Pancreas (tissue), 10 donors: ENCODE data around the gene NAV2. TPM values are rescaled to one million over a fixed set of nuclear protein-coding genes. Genes with fewer than 3 reads are reported as not detected.

ENCODE experiments used
- ATAC-seq, 4 donors: fragments of 200-7000 bp; cut with Tn5 transposase; one replicate each; pipeline versions ENCODE4 v1.8.0 to v1.9.1; 2020; ENCODE audit warnings: mild to moderate bottlenecking in 4 of 4, moderate library complexity in 4 of 4
- DNase-seq, 6 donors: peaks; one replicate each; pipeline ENCODE4 v3.0.0-alpha.2; 2020
- FAIRE-seq: peaks from 2 replicates; lab custom pipeline; 2012; peaks lifted over from hg19 to GRCh38; lab: Jason Lieb, UNC
- H3K27ac ChIP-seq, 4 donors: fragments of 200-600 bp; sonication (generic); 1 replicate in 3 of 4; 2 replicates in 1 of 4; pipeline versions ENCODE4 v1.5.0 to v1.8.0; 2020
- H3K27me3 ChIP-seq, 4 donors: fragments of 200-600 bp; one replicate each; pipeline ENCODE4 v1.8.0; 2021
- H3K36me3 ChIP-seq, 3 donors: fragments of 200-600 bp; sonication (generic) in 1 of 3; one replicate each; pipeline versions ENCODE4 v1.5.0 to v1.8.0; 2020 to 2021
- H3K4me1 ChIP-seq, 3 donors: fragments of 200-600 bp; one replicate each; pipeline ENCODE4 v1.8.0; 2021
- H3K4me3 ChIP-seq, 4 donors: fragments of 200-600 bp; sonication (generic) in 2 of 4; one replicate each; pipeline versions ENCODE4 v1.5.0 to v1.8.0; 2020 to 2021
- H3K9me3 ChIP-seq, 4 donors: fragments of 200-600 bp; one replicate each; pipeline ENCODE4 v1.8.0; 2021
- WGBS, 2 donors: extraction: QIAGEN DNeasy Blood & Tissue Kit; methylation state at CpG; one replicate each; pipeline ENCODE4 v1.1.7; 2013; 5-methylcytosine and 5-hydroxymethylcytosine counted together
- intact Hi-C, 3 donors: fragments of 100-400 bp; cut with DNase I; formaldehyde crosslinking; loops; one replicate each; pipeline versions ENCODE4 v1.11.1 to v1.14.2; 2022
- polyA plus RNA-seq, 2 donors: library from polyadenylated mRNA; stranded (reverse); fragments of 200-250 nt; gene quantifications; one replicate each; pipeline ENCODE4 v1.2.3, GENCODE V29; 2013
- total RNA-seq, 6 donors: library from RNA; stranded (reverse); fragmentation: NEBNext Ultra II Directional in 4 of 6; extraction: Animal tissue kit (Norgen Biotek cat#: 25700) in 4 of 6; gene quantifications; one replicate each; pipeline versions ENCODE4 v1.2.1 to v1.2.4, GENCODE V29; 2021 to 2023
- TF ChIP-seq, protein P1 (sequence below), 4 donors: fragments of 200-600 bp; sonication (generic) in 3 of 4; IDR thresholded peaks; one replicate each; pipeline versions ENCODE4 v1.5.0 to v1.8.0; 2021; ENCODE audit warnings: antibody characterized with exemption in 4 of 4
- donor health status: healthy with polysubstance abuse.
- donor health status: DM: no; HTN: no; CAD: no; lungs with moderate emphysema.
- donor health status: DM: no; HTN: no; CAD: no.
- donor health status: control.
- donor health status: control.
- donor health status: Bipolar disorder and iron deficiency.
- donor health status: DM: yes; HTN: yes; CAD: no.
- donor health status: DM: no; HTN: no; CAD: no.
- donor health status: DM: no; HTN: no; CAD: no.
- donor health status: DM: yes; HTN: yes; CAD: no.

Gene NAV2
- total and polyA plus RNA-seq, 8 donors: 5.8 to 26.9 (median 16.3) TPM

DNA sequence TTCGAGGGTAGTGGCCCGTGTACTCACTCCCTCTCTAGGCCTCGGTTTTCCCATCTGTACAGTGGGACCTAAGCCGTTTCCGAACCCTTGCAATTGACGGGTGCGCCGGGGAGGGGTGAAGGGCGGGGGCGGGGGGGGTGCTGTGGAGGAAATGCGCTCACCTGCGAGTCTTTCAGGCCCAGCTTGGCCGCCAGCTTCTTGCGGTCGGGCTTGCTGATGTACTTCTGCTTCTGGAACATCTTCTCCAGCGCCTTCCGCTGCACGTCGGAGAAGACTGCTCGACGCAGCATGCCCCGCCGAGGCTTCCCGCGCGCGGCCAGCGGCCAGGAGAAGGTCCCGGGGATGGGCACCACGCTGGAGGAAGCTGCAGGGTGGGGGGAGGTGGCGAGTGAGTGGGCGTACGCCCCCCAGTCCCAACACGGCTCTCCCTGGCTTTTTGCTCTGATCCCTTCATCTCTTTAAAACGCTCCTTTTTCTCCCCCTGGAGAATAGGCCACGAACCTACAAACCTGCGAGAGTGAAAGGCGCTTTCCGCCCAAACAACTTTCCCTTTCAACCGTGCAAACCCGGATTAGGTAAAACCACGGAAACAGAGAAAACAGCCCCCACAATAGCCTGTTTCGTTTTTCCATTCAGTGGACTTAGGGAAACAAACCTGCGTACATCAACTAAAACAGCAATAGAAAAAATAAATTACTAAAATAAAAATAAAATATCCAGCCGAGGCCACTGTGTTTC, 444.4 kb downstream of the NAV2 start:
- Histone ChIP-seq H3K27ac (no peak overlapping the region), H3K9me3 (no peaks in the 10 kb centered on the region), H3K27me3 (peaks cover 18 to 62% (median 23%) of the 10 kb centered on the region in 4 donors), H3K4me1 (peaks cover 0 to 4% (median 0%) of the 10 kb centered on the region in 3 donors), H3K4me3 (peak overlapping the region in 2 of 4 donors; percentile 16 to 43), H3K36me3 (no peaks in the 10 kb centered on the region)
- no peak for DNase-seq
- 5 to 6% methylated on average over 39 to 45 of the region's 45 CpGs for WGBS, 2 donors
- no peak for ATAC-seq
- no peak for FAIRE-seq
- intact Hi-C loops: no loop called here
- TF ChIP-seq, protein P1, sequence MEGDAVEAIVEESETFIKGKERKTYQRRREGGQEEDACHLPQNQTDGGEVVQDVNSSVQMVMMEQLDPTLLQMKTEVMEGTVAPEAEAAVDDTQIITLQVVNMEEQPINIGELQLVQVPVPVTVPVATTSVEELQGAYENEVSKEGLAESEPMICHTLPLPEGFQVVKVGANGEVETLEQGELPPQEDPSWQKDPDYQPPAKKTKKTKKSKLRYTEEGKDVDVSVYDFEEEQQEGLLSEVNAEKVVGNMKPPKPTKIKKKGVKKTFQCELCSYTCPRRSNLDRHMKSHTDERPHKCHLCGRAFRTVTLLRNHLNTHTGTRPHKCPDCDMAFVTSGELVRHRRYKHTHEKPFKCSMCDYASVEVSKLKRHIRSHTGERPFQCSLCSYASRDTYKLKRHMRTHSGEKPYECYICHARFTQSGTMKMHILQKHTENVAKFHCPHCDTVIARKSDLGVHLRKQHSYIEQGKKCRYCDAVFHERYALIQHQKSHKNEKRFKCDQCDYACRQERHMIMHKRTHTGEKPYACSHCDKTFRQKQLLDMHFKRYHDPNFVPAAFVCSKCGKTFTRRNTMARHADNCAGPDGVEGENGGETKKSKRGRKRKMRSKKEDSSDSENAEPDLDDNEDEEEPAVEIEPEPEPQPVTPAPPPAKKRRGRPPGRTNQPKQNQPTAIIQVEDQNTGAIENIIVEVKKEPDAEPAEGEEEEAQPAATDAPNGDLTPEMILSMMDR (IDR thresholded peaks at IDR 0.05): no peak

DNA sequence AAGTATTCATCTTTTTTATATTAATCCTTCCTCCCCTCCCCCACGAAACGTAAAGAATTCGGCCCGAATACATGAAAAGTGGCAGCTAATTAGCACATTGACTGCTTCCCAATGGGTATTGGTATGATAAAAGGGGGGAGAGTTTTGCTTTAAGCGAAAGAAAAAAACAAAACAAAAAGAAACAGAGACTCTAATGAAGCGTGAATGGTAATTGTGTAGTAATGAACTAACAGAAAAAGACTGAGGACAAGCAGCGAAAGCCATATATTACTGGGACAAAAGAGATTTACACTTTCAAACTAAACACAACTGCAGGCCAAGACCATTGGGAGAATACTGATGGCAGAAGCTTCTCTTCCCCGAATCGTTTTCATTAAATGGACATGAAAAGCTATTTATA, 445.1 kb downstream of the NAV2 start:
- Histone ChIP-seq H3K4me3 (no peak overlapping the region), H3K27me3 (peaks cover 18 to 68% (median 24%) of the 10 kb centered on the region in 4 donors), H3K4me1 (peaks cover 0 to 4% (median 0%) of the 10 kb centered on the region in 3 donors), H3K9me3 (no peaks in the 10 kb centered on the region), H3K36me3 (no peaks in the 10 kb centered on the region), H3K27ac (no peak overlapping the region)
- ATAC-seq (no peak), FAIRE-seq (no peak), DNase-seq (no peak)
- TF ChIP-seq, protein P1 (IDR thresholded peaks at IDR 0.05): no peak
- intact Hi-C loops: no loop called here
- WGBS, 2 donors: 13 to 18% methylated on average over 9 of the region's 9 CpGs

DNA sequence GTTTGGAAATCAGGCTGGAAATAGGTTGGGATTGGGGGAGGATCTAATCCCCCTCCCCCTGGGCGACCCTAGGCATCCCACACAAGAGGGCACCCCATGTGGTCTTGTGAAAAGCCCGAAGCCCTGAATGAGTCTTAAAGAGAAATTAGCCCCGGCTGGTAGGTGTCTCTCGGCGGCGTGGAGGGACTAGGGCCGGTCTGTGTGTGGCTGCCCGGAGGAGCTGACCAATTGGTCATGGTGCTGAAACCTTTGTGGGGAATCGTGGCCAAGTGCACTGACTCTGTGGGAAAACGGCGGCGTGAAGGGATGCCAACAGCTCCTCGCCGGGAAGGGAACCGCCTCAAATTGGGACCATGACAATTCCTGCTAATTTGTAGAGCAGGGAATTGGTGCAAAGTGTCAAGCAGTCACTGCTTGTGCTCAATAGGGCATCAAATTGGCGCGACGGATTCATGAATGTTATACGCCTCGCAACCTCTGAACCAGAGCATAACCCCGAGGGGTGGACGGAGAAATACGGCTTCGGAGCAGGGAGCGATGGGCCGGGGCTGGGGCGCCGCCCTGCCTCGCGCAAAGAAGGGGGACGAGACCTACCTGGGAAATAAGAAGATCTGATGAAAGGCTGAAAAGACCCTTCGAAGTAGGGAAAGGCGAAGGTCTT, 446.1 kb downstream of the NAV2 start:
- peak; percentile 84 to 95 (median 90) for ATAC-seq

DNA sequence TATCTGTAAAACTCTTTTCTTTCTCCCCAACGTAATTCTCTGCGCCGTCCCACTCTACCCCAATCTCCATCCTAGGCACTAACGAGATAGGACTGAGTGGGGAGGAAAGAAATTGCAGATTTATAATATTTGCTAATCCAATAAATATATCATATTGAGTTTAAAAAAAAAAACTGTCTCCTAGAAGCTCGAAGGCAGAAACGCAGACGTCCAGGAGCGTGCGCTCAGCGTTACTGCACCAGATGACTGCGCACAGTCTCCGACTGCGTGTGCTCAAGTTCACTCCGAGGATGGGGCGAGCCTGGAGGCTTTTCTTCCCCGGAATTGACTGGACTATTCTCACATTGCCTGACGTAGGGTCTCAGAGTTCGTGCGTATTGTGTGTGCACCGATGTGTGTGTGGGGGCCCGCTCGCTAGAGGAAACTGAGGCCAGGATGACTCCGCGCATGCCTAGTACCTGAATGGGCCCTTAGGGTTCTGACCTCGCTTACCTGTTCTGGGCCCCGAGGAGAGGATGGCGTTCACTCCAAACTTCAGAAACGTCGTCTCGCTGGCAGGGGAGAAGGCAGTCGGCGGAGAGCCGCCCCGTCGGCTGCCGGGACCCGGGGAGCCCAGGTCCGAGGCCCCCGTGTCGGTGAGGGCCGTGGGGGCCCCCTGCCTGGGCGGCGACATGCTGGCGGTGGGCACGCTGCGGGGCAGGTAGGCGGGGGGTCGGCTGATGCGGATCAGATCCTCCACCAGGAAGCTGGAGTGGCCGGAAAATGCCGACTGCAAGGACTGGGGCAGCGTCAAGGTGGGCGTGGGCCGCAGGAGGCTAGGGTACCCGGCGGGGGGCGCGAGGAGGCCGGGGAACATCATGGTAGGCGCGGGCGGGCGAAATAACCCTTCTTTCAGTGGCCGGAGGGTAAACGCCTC, 447.1 kb downstream of the NAV2 start:
- H3K27me3 ChIP-seq: peaks cover 24 to 79% (median 27%) of the 10 kb centered on the region in 4 donors
- intact Hi-C loops: no loop called here
- FAIRE-seq: no peak

More for the DNA sequence above, 446.1 kb downstream of the NAV2 start:
- no peaks in the 10 kb centered on the region for H3K9me3 ChIP-seq
- 5 to 7% methylated on average over 33 of the region's 33 CpGs for WGBS, 2 donors
- intact Hi-C loops: no loop called here
- H3K4me3 ChIP-seq: no peak overlapping the region
- H3K4me1 ChIP-seq: peaks cover 0 to 4% (median 4%) of the 10 kb centered on the region in 3 donors
- no peak overlapping the region for H3K27ac ChIP-seq
- TF ChIP-seq, protein P1 (IDR thresholded peaks at IDR 0.05): no peak
- DNase-seq (peak; percentile 51 to 85 (median 68)), FAIRE-seq (no peak)
- peaks cover 18 to 74% (median 26%) of the 10 kb centered on the region in 4 donors for H3K27me3 ChIP-seq
- no peaks in the 10 kb centered on the region for H3K36me3 ChIP-seq

More for the DNA sequence above, 447.1 kb downstream of the NAV2 start:
- Histone ChIP-seq H3K4me3 (no peak overlapping the region), H3K36me3 (no peaks in the 10 kb centered on the region), H3K4me1 (peaks cover 0 to 4% (median 4%) of the 10 kb centered on the region in 3 donors), H3K9me3 (no peaks in the 10 kb centered on the region), H3K27ac (no peak overlapping the region)
- ATAC-seq (no peak), DNase-seq (peak in 2 of 6 donors; percentile 11 to 60)
- TF ChIP-seq, protein P1 (IDR thresholded peaks at IDR 0.05): no peak
- 7 to 8% methylated on average over 62 to 65 of the region's 65 CpGs for WGBS, 2 donors
